KMS-11 (cell line): ENCODE data around the gene AMELX.
A peak's percentile ranks its signal among the peaks of the same experiment; 100 is the strongest.

Source experiments
- H2AFZ ChIP-seq: fragments of 200-600 bp; sonication (generic); 2 replicates; pipeline ENCODE4 v1.6.1; 2016; ENCODE audit warnings: antibody characterized with exemption, mixed run types, low read depth
- H3K27ac ChIP-seq: fragments of 200-600 bp; sonication (generic); 2 replicates; pipeline ENCODE4 v1.6.1; 2016; ENCODE audit warnings: mild to moderate bottlenecking, mixed run types
- H3K27me3 ChIP-seq: fragments of 200-600 bp; sonication (generic); 2 replicates; pipeline ENCODE4 v1.6.1; 2017; ENCODE audit warnings: mild to moderate bottlenecking, low read depth, mixed run types, moderate library complexity; ENCODE audit not compliant: insufficient read depth
- H3K36me3 ChIP-seq: fragments of 200-600 bp; sonication (generic); 2 replicates; pipeline ENCODE4 v1.6.1; 2017; ENCODE audit warnings: mild to moderate bottlenecking, mixed run types; ENCODE audit not compliant: insufficient read depth
- H3K4me1 ChIP-seq: fragments of 200-600 bp; sonication (generic); 2 replicates; pipeline ENCODE4 v1.6.1; 2016; ENCODE audit warnings: mild to moderate bottlenecking, low read depth, mixed run types; ENCODE audit not compliant: poor library complexity, severe bottlenecking
- H3K4me2 ChIP-seq: fragments of 200-600 bp; sonication (generic); 2 replicates; pipeline ENCODE4 v1.7.0; 2016; ENCODE audit warnings: mild to moderate bottlenecking, mixed run types
- H3K4me3 ChIP-seq: fragments of 200-600 bp; sonication (generic); IDR thresholded peaks from 2 replicates; pipeline ENCODE4 v1.6.1; 2017; ENCODE audit warnings: low read depth, low read length, mixed read lengths; ENCODE audit not compliant: insufficient read depth
- H3K79me2 ChIP-seq: fragments of 200-600 bp; sonication (generic); 2 replicates; pipeline ENCODE4 v1.6.1; 2016; ENCODE audit warnings: low read depth, mixed run types; ENCODE audit not compliant: insufficient read depth
- H3K9ac ChIP-seq: fragments of 200-600 bp; sonication (generic); 2 replicates; pipeline ENCODE4 v1.6.1; 2016; ENCODE audit warnings: mild to moderate bottlenecking, mixed run types
- H4K20me1 ChIP-seq: fragments of 200-600 bp; sonication (generic); 2 replicates; pipeline ENCODE4 v1.6.1; 2016; ENCODE audit warnings: mild to moderate bottlenecking, mixed run types; ENCODE audit not compliant: insufficient read depth
- TF ChIP-seq, protein P1 (sequence below): fragments of 200-600 bp; sonication (generic); conservative IDR thresholded peaks from 2 replicates; pipeline ENCODE4 v1.6.1; 2017; ENCODE audit warnings: low read depth, mild to moderate bottlenecking, antibody characterized with exemption, low read length, moderate library complexity, mixed read lengths

AMELX gene

DNA sequence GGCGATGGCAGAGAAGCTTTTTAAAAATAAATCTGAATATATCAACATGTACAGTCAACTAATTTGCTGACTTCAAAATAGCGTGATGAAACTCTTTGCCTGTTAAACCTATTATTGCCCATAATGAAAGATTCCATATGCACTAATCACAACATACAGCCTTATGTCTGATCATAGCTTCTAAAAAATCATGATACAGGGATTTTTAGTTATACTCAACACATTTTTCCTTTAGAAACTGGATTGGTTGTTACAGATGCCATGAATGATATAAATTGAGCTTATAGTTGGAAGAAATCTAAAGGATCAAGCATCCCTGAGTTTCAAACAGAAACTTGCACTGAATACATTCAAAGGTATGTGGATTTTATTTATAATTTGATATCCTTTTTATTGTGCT is at the start of gene AMELX:
TSS of gene AMELX (plus strand) at position 301 of the 400 bp plus-strand sequence. CDS start 1,376 bp downstream, outside the sequence.
- H3K79me2 ChIP-seq, result no peaks in the 10 kb centered on the region
- no peaks in the 10 kb centered on the region for H3K27me3 ChIP-seq
- no peak within 1 kb of the TSS for H3K4me2 ChIP-seq
- H4K20me1 ChIP-seq, result no peaks in the 10 kb centered on the region
- TF ChIP-seq, protein P1, sequence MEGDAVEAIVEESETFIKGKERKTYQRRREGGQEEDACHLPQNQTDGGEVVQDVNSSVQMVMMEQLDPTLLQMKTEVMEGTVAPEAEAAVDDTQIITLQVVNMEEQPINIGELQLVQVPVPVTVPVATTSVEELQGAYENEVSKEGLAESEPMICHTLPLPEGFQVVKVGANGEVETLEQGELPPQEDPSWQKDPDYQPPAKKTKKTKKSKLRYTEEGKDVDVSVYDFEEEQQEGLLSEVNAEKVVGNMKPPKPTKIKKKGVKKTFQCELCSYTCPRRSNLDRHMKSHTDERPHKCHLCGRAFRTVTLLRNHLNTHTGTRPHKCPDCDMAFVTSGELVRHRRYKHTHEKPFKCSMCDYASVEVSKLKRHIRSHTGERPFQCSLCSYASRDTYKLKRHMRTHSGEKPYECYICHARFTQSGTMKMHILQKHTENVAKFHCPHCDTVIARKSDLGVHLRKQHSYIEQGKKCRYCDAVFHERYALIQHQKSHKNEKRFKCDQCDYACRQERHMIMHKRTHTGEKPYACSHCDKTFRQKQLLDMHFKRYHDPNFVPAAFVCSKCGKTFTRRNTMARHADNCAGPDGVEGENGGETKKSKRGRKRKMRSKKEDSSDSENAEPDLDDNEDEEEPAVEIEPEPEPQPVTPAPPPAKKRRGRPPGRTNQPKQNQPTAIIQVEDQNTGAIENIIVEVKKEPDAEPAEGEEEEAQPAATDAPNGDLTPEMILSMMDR, result no peak
- no peak within 1 kb of the TSS for H3K9ac ChIP-seq
- no peak within 1 kb of the TSS for H2AFZ ChIP-seq
- H3K36me3 ChIP-seq, result no peaks in the 10 kb centered on the region
- H3K27ac ChIP-seq, result no peak within 1 kb of the TSS
- H3K4me1 ChIP-seq, result peaks cover 26% of the 10 kb centered on the region
- H3K4me3 ChIP-seq, result no peak within 1 kb of the TSS

DNA sequence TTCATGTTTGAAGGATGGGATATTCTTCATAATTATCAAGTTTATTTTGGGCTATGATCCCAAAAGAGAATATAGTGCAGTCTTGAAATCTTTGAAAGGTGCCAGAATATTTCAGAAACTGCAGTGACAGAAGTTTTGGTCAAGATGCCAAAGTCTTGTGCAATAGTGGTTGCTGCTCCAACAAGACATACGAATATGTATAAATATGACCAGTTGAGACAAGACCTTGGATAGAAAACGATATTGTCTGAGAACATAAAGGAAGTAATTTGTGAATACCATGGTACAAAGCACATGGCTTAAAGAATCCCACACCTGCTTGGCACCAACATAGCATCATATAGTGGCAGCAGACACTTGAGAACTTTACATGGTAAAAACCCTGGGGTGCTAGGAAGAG is 48.6 kb upstream of the AMELX start:
- Histone ChIP-seq H3K27ac (no peak overlapping the region), H3K9ac (no peak overlapping the region), H3K27me3 (no peaks in the 10 kb centered on the region), H3K4me2 (peak overlapping the region; percentile 36; the same call in 1 of the 2 replicates), H4K20me1 (no peaks in the 10 kb centered on the region), H3K4me3 (no peak overlapping the region), H3K36me3 (no peaks in the 10 kb centered on the region), H3K79me2 (no peaks in the 10 kb centered on the region), H2AFZ (no peak overlapping the region), H3K4me1 (peaks cover 44% of the 10 kb centered on the region)
- TF ChIP-seq, protein P1, result no peak

DNA sequence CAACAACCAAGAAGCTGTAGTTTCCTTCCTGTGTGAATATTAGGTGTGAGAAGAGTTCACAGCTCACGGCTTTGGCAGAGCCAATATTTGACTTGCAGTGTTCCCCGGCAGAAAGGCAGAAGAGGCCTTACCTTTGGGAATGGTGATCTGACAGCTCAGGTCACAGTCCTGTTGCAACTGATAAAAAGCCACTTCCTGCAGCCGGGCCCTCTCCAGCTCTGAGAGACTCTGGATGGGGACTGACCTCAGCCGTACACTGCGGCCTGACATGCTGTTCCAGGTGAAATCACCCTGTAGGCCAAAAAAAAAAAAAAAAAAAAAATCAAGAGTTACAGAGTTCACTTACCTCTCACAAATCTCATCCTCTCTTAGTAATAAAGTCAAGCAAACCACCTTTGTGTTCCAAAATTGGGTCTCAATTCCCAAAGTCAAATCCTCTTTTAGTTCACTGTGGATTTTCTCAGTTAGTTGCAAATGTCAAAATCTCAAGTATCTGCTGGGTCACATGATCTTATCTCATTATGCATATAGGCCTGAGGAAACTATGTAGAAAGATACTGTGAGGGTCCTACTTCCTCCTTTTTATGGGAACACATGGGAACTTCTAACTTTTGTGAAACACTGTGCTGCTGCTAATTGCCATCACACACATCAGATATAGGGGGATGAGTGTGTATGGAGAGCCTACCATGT is 38.6 kb upstream of the AMELX start:
- Histone ChIP-seq H3K79me2 (no peaks in the 10 kb centered on the region), H4K20me1 (no peaks in the 10 kb centered on the region), H3K27me3 (no peaks in the 10 kb centered on the region), H3K4me3 (no peak overlapping the region), H3K4me2 (no peak overlapping the region), H3K36me3 (no peaks in the 10 kb centered on the region), H2AFZ (no peak overlapping the region), H3K9ac (no peak overlapping the region), H3K4me1 (peaks cover 7% of the 10 kb centered on the region), H3K27ac (no peak overlapping the region)
- TF ChIP-seq, protein P1, result no peak

DNA sequence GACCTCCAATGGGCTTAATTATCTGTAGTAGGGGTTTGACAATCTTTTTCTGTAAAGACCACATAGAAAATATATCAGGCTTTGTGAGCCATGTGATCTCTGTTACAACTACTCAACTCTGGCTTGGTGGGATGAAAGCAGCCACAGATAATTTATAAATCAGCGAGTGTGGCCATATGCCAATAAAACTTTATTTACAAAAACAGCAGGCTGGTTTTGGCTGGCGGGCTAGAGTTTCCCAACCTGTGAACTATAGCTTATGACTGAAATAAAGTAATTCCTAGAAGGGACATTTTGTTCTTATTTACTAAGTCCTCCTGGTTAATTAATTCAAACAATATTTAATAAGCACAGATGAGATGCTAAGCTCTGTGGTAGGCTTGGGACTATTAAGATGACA is 35.9 kb upstream of the AMELX start:
- Histone ChIP-seq H3K4me1 (peaks cover 25% of the 10 kb centered on the region), H4K20me1 (no peaks in the 10 kb centered on the region), H3K79me2 (no peaks in the 10 kb centered on the region), H3K27me3 (no peaks in the 10 kb centered on the region), H3K4me2 (no peak overlapping the region), H3K27ac (no peak overlapping the region), H3K36me3 (no peaks in the 10 kb centered on the region), H3K4me3 (no peak overlapping the region), H2AFZ (no peak overlapping the region), H3K9ac (no peak overlapping the region)
- TF ChIP-seq, protein P1, result no peak
